H1 (cell line): Measurements from ENCODE around the gene SH3BGRL3. TPM values are rescaled to one million over a fixed set of nuclear protein-coding genes. Genes with fewer than 3 reads are reported as not detected.

Source experiments
- CTCF ChIA-PET: fragments of 300-600 bp; sonication (Branson Sonifier 250); formaldehyde crosslinking; loops from one replicate; lab custom pipeline; 2021; ENCODE audit not compliant: partially characterized antibody; lab: Charles Lee
- POLR2A ChIA-PET: fragments of 300-600 bp; sonication (Branson Sonifier 250); formaldehyde crosslinking; loops from one replicate; lab custom pipeline; 2021; ENCODE audit warnings: inconsistent platforms; ENCODE audit not compliant: partially characterized antibody; lab: Charles Lee
- DNase-seq, 2 experiments: peaks; one replicate each; pipeline versions ENCODE4 v3.0.0 to v3.0.0-alpha.2; 2010 to 2022; ENCODE audit warnings: low spot score in 2 of 2, low read depth in 1 of 2, mixed read lengths in 1 of 2
- FAIRE-seq: peaks from 2 replicates; lab custom pipeline; 2011; peaks lifted over from hg19 to GRCh38; lab: Jason Lieb, UNC
- H2AFZ ChIP-seq: 2 replicates; pipeline ENCODE4 v1.8.1; 2012; ENCODE audit warnings: low read length, inconsistent platforms
- H2AK5ac ChIP-seq: 2 replicates; pipeline ENCODE4 v1.6.1; 2013; ENCODE audit warnings: low read depth, low read length
- H2BK120ac ChIP-seq: replicated peaks from 2 replicates; pipeline ENCODE3; 2013; ENCODE audit warnings: low read depth, low read length, inconsistent platforms
- H2BK12ac ChIP-seq: 2 replicates; pipeline ENCODE4 v1.6.1; 2013; ENCODE audit warnings: low read depth, low read length
- H2BK15ac ChIP-seq: 2 replicates; pipeline ENCODE4 v1.6.1; 2013; ENCODE audit warnings: low read length
- H2BK20ac ChIP-seq: 2 replicates; pipeline ENCODE4 v1.6.1; 2013; ENCODE audit warnings: low read length
- H2BK5ac ChIP-seq: 2 replicates; pipeline ENCODE4 v1.6.1; 2013; ENCODE audit warnings: low read depth, low read length
- H3K14ac ChIP-seq: 2 replicates; pipeline ENCODE4 v1.6.1; 2013; ENCODE audit warnings: inconsistent platforms; ENCODE audit not compliant: insufficient read length
- H3K18ac ChIP-seq: 2 replicates; pipeline ENCODE4 v1.6.1; 2013; ENCODE audit warnings: low read length; ENCODE audit errors: extremely low read depth
- H3K23ac ChIP-seq: 2 replicates; pipeline ENCODE4 v1.6.1; 2013; ENCODE audit warnings: inconsistent platforms; ENCODE audit not compliant: insufficient read length
- H3K23me2 ChIP-seq: 2 replicates; pipeline ENCODE4 v1.6.1; 2013; ENCODE audit warnings: low read depth, low read length
- H3K27ac ChIP-seq: 2 replicates; pipeline ENCODE4 v1.6.1; 2011; ENCODE audit warnings: low read depth, low read length, inconsistent platforms
- H3K27me3 ChIP-seq, 4 experiments: replicated peaks in 1 of 4; 1 replicate in 1 of 4; 2 replicates in 3 of 4; pipeline versions ENCODE4 v1.6.1 to v1.8.1; 2011 to 2013; ENCODE audit warnings: low read length in 3 of 4, mild to moderate bottlenecking in 3 of 4, inconsistent platforms in 2 of 4, mixed read lengths in 2 of 4, moderate library complexity in 1 of 4; ENCODE audit not compliant: control insufficient read depth in 3 of 4, insufficient read depth in 3 of 4; ENCODE audit errors: extremely low read depth in 1 of 4
- H3K36me3 ChIP-seq, 4 experiments: 2 replicates each; pipeline versions ENCODE4 v1.6.1 to v1.8.1; 2011 to 2013; ENCODE audit warnings: mild to moderate bottlenecking in 4 of 4, low read length in 3 of 4, moderate library complexity in 2 of 4, control low read depth in 1 of 4, inconsistent platforms in 1 of 4; ENCODE audit not compliant: insufficient read depth in 4 of 4, control insufficient read depth in 2 of 4
- H3K4ac ChIP-seq: replicated peaks from 2 replicates; pipeline ENCODE3; 2013; ENCODE audit warnings: low read length, low read depth, mixed read lengths, inconsistent platforms; ENCODE audit not compliant: insufficient read length
- H3K4me1 ChIP-seq, 4 experiments: replicated peaks in 1 of 4; 1 replicate in 1 of 4; 2 replicates in 3 of 4; pipeline versions ENCODE4 v1.6.1 to v1.8.1; 2011 to 2013; ENCODE audit warnings: low read length in 3 of 4, inconsistent platforms in 2 of 4, mixed read lengths in 1 of 4; ENCODE audit not compliant: insufficient read depth in 4 of 4, control insufficient read depth in 3 of 4
- H3K4me2 ChIP-seq, 2 experiments: 2 replicates each; pipeline versions ENCODE4 v1.6.1 to v1.8.1; 2011 to 2013; ENCODE audit warnings: low read depth in 2 of 2, low read length in 2 of 2, control low read depth in 1 of 2, inconsistent platforms in 1 of 2, mild to moderate bottlenecking in 1 of 2; ENCODE audit not compliant: insufficient read depth in 1 of 2
- H3K4me3 ChIP-seq, 4 experiments: fragments of 200-600, 300-600 bp in 1 of 4; sonication (generic), shearing (Covaris generic), sonication (Bioruptor Twin) in 1 of 4; 2 replicates each; pipeline versions ENCODE4 v1.5.1 to v1.8.1; 2011 to 2016; ENCODE audit warnings: low read length in 4 of 4, low read depth in 3 of 4, control low read depth in 2 of 4, inconsistent platforms in 2 of 4, mild to moderate bottlenecking in 2 of 4, mixed read lengths in 1 of 4, moderate library complexity in 1 of 4; ENCODE audit not compliant: insufficient read depth in 2 of 4; ENCODE audit errors: extremely low read depth in 1 of 4
- H3K56ac ChIP-seq: replicated peaks from 2 replicates; pipeline ENCODE3; 2013; ENCODE audit warnings: low read depth, mild to moderate bottlenecking, mixed read lengths, low read length, inconsistent platforms; ENCODE audit not compliant: insufficient read length
- H3K79me1 ChIP-seq: 2 replicates; pipeline ENCODE4 v1.6.1; 2013; ENCODE audit warnings: low read depth, low read length, control low read depth
- H3K79me2 ChIP-seq, 2 experiments: 2 replicates each; pipeline versions ENCODE4 v1.6.1 to v1.8.1; 2012 to 2013; ENCODE audit warnings: low read length in 2 of 2, mild to moderate bottlenecking in 2 of 2, inconsistent platforms in 1 of 2; ENCODE audit not compliant: insufficient read depth in 2 of 2, control insufficient read depth in 1 of 2
- H3K9ac ChIP-seq, 4 experiments: replicated peaks in 1 of 4; 1 replicate in 1 of 4; 2 replicates in 3 of 4; pipeline versions ENCODE4 v1.6.1 to v1.8.1; 2011 to 2013; ENCODE audit warnings: low read depth in 3 of 4, low read length in 3 of 4, control low read depth in 2 of 4, mild to moderate bottlenecking in 2 of 4, moderate library complexity in 2 of 4, inconsistent platforms in 1 of 4; ENCODE audit errors: extremely low read depth in 1 of 4
- H3K9me3 ChIP-seq, 2 experiments: 2 replicates each; pipeline versions ENCODE4 v1.6.1 to v1.8.1; 2012 to 2013; ENCODE audit warnings: mild to moderate bottlenecking in 2 of 2, moderate library complexity in 2 of 2, control low read depth in 1 of 2, inconsistent platforms in 1 of 2, low read depth in 1 of 2, low read length in 1 of 2, mixed read lengths in 1 of 2; ENCODE audit not compliant: insufficient read depth in 2 of 2
- H4K20me1 ChIP-seq, 2 experiments: replicated peaks in 1 of 2; 2 replicates each; pipeline versions ENCODE3 to v1.8.1; 2011 to 2013; ENCODE audit warnings: inconsistent platforms in 2 of 2, low read length in 2 of 2, mild to moderate bottlenecking in 1 of 2; ENCODE audit not compliant: insufficient read depth in 2 of 2, control insufficient read depth in 1 of 2
- H4K5ac ChIP-seq: 2 replicates; pipeline ENCODE4 v1.6.1; 2013; ENCODE audit warnings: low read length, low read depth, mixed read lengths, inconsistent platforms; ENCODE audit not compliant: insufficient read length
- H4K8ac ChIP-seq: 2 replicates; pipeline ENCODE4 v1.8.0; 2013; ENCODE audit warnings: mild to moderate bottlenecking, moderate library complexity, low read length, inconsistent platforms; ENCODE audit not compliant: insufficient read depth; ENCODE audit errors: extremely low read depth
- H4K91ac ChIP-seq: replicated peaks from 2 replicates; pipeline ENCODE3; 2013; ENCODE audit warnings: low read length, mixed read lengths, inconsistent platforms; ENCODE audit not compliant: insufficient read length
- RAD21 ChIP-seq, 2 experiments: IDR thresholded peaks in 1 of 2; conservative IDR thresholded peaks in 1 of 2; 2 replicates each; pipeline ENCODE4 v1.6.1; 2011; ENCODE audit warnings: low read depth in 2 of 2, low read length in 2 of 2, improper control_type of control experiment in 1 of 2, inconsistent platforms in 1 of 2, mild to moderate bottlenecking in 1 of 2, moderate library complexity in 1 of 2
- SIRT6 ChIP-seq: IDR thresholded peaks from one replicate; pipeline ENCODE4 v1.7.1; 2012; ENCODE audit warnings: low read length, inconsistent platforms
- WGBS, 2 experiments: shearing (Covaris generic) in 1 of 2; methylation state at CpG; one replicate each; pipeline versions ENCODE4 v1.1.6 to v1.1.7; 2013 to 2015; ENCODE audit warnings: low lambda C conversion rate in 2 of 2, mixed read lengths in 2 of 2, inconsistent platforms in 1 of 2, low coverage in 1 of 2, missing lambda C conversion rate in 1 of 2; ENCODE audit not compliant: insufficient replicate concordance in 2 of 2, insufficient coverage in 1 of 2, insufficient read length in 1 of 2; ENCODE audit errors: extremely low coverage in 1 of 2, missing lambda C conversion rate in 1 of 2; 5-methylcytosine and 5-hydroxymethylcytosine counted together
- polyA plus RNA-seq, 7 experiments: library from polyadenylated mRNA; depleted of rRNA in 3 of 7; stranded (reverse) in 5 of 7; unstranded in 2 of 7; fragments of >200 nt in 5 of 7; fragments of 200-250 nt in 2 of 7; gene quantifications; 1 replicate in 5 of 7; 2 replicates in 1 of 7; 4 replicates in 1 of 7; pipeline versions ENCODE4 v1.2.1 to v1.2.3, GENCODE V29; 2011 to 2013; ENCODE audit warnings: missing spikeins in 2 of 7, mixed read lengths in 2 of 7
- total RNA-seq: library from RNA; stranded (reverse); fragmentation: NEBNext Ultra II Directional; extraction: Animal tissue kit (Norgen Biotek cat#: 25700); gene quantifications from 2 replicates; pipeline ENCODE4 v1.2.1, GENCODE V29; 2021
- TF ChIP-seq, protein P1 (sequence below): IDR thresholded peaks from 2 replicates; pipeline ENCODE4 v1.6.1; 2012; ENCODE audit warnings: low read length, inconsistent platforms

The SH3BGRL3 gene
- total and polyA plus RNA-seq, 2 of the 8 experiments (the other 6 are each of a cell fraction or from before 2014, with no cell fraction given): 77.8 to 107 TPM

- H3K9ac ChIP-seq: no peak overlapping the region
- no peak overlapping the region for H3K4me3 ChIP-seq
- H3K4me2 ChIP-seq: no peak overlapping the region
- H4K8ac ChIP-seq: no peak overlapping the region
- H2BK20ac ChIP-seq: no peak overlapping the region
- no peak overlapping the region for H3K23ac ChIP-seq
- ChIA-PET POLR2A (interaction anchor here (1.2 to 1.5 kb wide), 3 partner anchors 13 to 102 kb away, joined by 3 to 5 read pairs (median 3); no protein-coding TSS in a partner anchor), CTCF (interaction anchor here (0.7 to 57.0 kb wide), 6 partner anchors 9 to 35 kb away, joined by 3 to 1530 read pairs (median 6); partner anchors contain the start of genes CD52, SH3BGRL3 and UBXN11)
- H3K79me1 ChIP-seq: no peaks in the 10 kb centered on the region
- 0 out of 2 replicates have a peak overlapping the region, but pooled peaks have one; percentile 35 for H2BK5ac ChIP-seq
- no peak for DNase-seq
- no peak overlapping the region for H2AFZ ChIP-seq
- no peaks in the 10 kb centered on the region for H3K9me3 ChIP-seq
- no peak overlapping the region for H3K4ac ChIP-seq
- no peak overlapping the region for H2BK15ac ChIP-seq
- no peaks in the 10 kb centered on the region for H3K4me1 ChIP-seq
- no peak overlapping the region for H3K14ac ChIP-seq
- peaks cover 5 to 27% (median 25%) of the 10 kb centered on the region in 4 experiments; a peak in 6 of 8 replicates for H3K36me3 ChIP-seq
- H3K79me2 ChIP-seq: no peaks in the 10 kb centered on the region
- H2BK12ac ChIP-seq: no peak overlapping the region
- no peak overlapping the region for H4K5ac ChIP-seq
- H3K27me3 ChIP-seq: no peaks in the 10 kb centered on the region
- H3K18ac ChIP-seq: no peak overlapping the region; the same call in 1 of the 2 replicates
- TF ChIP-seq SIRT6 (no peak), RAD21 (IDR thresholded peaks at IDR 0.05 in 1 of 2, conservative IDR thresholded peaks at IDR 0.05 in 1 of 2; ENCODE audit: low read depth in 2 of 2, low read length in 2 of 2) (no peak)
- TF ChIP-seq, protein P1, sequence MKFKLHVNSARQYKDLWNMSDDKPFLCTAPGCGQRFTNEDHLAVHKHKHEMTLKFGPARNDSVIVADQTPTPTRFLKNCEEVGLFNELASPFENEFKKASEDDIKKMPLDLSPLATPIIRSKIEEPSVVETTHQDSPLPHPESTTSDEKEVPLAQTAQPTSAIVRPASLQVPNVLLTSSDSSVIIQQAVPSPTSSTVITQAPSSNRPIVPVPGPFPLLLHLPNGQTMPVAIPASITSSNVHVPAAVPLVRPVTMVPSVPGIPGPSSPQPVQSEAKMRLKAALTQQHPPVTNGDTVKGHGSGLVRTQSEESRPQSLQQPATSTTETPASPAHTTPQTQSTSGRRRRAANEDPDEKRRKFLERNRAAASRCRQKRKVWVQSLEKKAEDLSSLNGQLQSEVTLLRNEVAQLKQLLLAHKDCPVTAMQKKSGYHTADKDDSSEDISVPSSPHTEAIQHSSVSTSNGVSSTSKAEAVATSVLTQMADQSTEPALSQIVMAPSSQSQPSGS: no peak
- TF ChIP-seq, all 59 proteins: peak for 0
- Histone ChIP-seq H4K91ac (no peak overlapping the region), H2AK5ac (no peak overlapping the region), H3K23me2 (no peaks in the 10 kb centered on the region), H3K56ac (no peak overlapping the region), H4K20me1 (peaks cover 0 to 2% of the 10 kb centered on the region in 2 experiments), H3K27ac (peak overlapping the region; percentile 20; the same call in 1 of the 2 replicates), H2BK120ac (no peak overlapping the region)
- no peak for FAIRE-seq
- WGBS, 2 experiments: 80% methylated on average over 8 of the region's 8 CpGs; no CpG with 5 or more reads in 1 of the 2 experiments
Observed at GRCh38 chr1:26327956-26328362, 48.1 kb downstream of the SH3BGRL3 start.
